Heart left ventricle (tissue), 16 donors: Measurements from ENCODE around the gene METTL24. TPM values are rescaled to one million over a fixed set of nuclear protein-coding genes. Genes with fewer than 3 reads are reported as not detected.
"Not testable (repeated sequence)": the region's sequence is repeated elsewhere in the genome, so short reads cannot be mapped to it uniquely, and the experiment has no call there.

Experiments used
- ATAC-seq, 4 donors: fragments of 200-7000 bp; cut with Tn5 transposase; one replicate each; pipeline ENCODE4 v1.9.1; 2020 to 2022; ENCODE audit warnings: moderate library complexity in 4 of 4, mild to moderate bottlenecking in 3 of 4, moderate number of reproducible peaks in 1 of 4
- DNase-seq, 5 donors: peaks; one replicate each; pipeline ENCODE4 v3.0.0-alpha.2; 2020
- H3K27ac ChIP-seq, 12 donors: fragments of 200-600 bp; sonication (generic) in 4 of 12; one replicate each; pipeline versions ENCODE4 v1.5.0 to v1.8.0; 2016 to 2022; ENCODE audit warnings: mild to moderate bottlenecking in 2 of 12
- H3K27me3 ChIP-seq, 9 donors: fragments of 200-600 bp; sonication (generic) in 2 of 9; one replicate each; pipeline versions ENCODE4 v1.5.1 to v1.8.0; 2016 to 2022; ENCODE audit warnings: mild to moderate bottlenecking in 3 of 9
- H3K36me3 ChIP-seq, 9 donors: fragments of 200-600 bp; sonication (generic) in 2 of 9; one replicate each; pipeline versions ENCODE4 v1.5.0 to v1.8.0; 2018 to 2022; ENCODE audit warnings: mild to moderate bottlenecking in 2 of 9
- H3K4me1 ChIP-seq, 12 donors: fragments of 200-600 bp; sonication (generic) in 4 of 12; one replicate each; pipeline versions ENCODE4 v1.5.0 to v1.8.0; 2016 to 2022; ENCODE audit warnings: mild to moderate bottlenecking in 3 of 12
- H3K4me3 ChIP-seq, 12 donors: fragments of 200-600 bp; sonication (generic) in 4 of 12; one replicate each; pipeline versions ENCODE4 v1.5.0 to v1.8.0; 2017 to 2022; ENCODE audit warnings: mild to moderate bottlenecking in 9 of 12, moderate library complexity in 4 of 12
- H3K9me3 ChIP-seq, 12 donors: fragments of 200-600 bp; sonication (generic) in 4 of 12; one replicate each; pipeline versions ENCODE4 v1.5.0 to v1.8.0; 2016 to 2022; ENCODE audit warnings: mild to moderate bottlenecking in 1 of 12
- POLR2A ChIP-seq, 2 donors: fragments of 450-650 bp; IDR thresholded peaks; one replicate each; pipeline ENCODE4 v1.6.1; 2017; ENCODE audit warnings: antibody characterized with exemption in 2 of 2, mild to moderate bottlenecking in 2 of 2, moderate library complexity in 2 of 2
- WGBS, 4 donors: extraction: QIAGEN DNeasy Blood & Tissue Kit in 2 of 4; methylation state at CpG; one replicate each; pipeline versions ENCODE4 v1.1.5 to v1.1.7; 2013 to 2018; 5-methylcytosine and 5-hydroxymethylcytosine counted together
- intact Hi-C, 10 donors: fragments of 100-400 bp; cut with DNase I; formaldehyde crosslinking; loops; one replicate each; pipeline versions ENCODE4 v1.11.1 to v1.14.2; 2022
- polyA plus RNA-seq, 2 donors: library from polyadenylated mRNA; stranded (reverse); fragments of 200-250 nt; gene quantifications; one replicate each; pipeline ENCODE4 v1.2.3, GENCODE V29; 2013
- total RNA-seq, 9 donors: library from RNA; depleted of rRNA in 2 of 9; stranded (reverse); fragments of >200 nt in 2 of 9; fragmentation: NEBNext Ultra II Directional in 3 of 9; extraction: Animal tissue kit (Norgen Biotek cat#: 25700) in 3 of 9; gene quantifications; one replicate each; pipeline versions ENCODE4 v1.1.0 to v1.2.4, GENCODE V29; 2016 to 2023
- TF ChIP-seq, protein P1 (sequence below), 12 donors: fragments of 200-600 bp; sonication (generic) in 4 of 12; IDR thresholded peaks; one replicate each; pipeline versions ENCODE4 v1.5.0 to v1.8.0; 2018 to 2022; ENCODE audit warnings: antibody characterized with exemption in 12 of 12, mild to moderate bottlenecking in 5 of 12
- donor health status: ischemic (EF 13 %, LVEDD 7.1; RV severe dilation, severe dysfunction).
- donor health status: healthy with polysubstance abuse.
- donor health status: DM: no; HTN: yes; CAD: no.
- donor health status: DM: no; HTN: no; CAD: no.
- donor health status: ischemic (EF 25% LVEDD 6.9; RV normal size, moderate dysfunction).
- donor health status: ischemic (EF 25% LVEDD 5.7; RV mildly dilated, moderate dysfunction).
- donor health status: healthy.
- donor health status: DM: yes; HTN: yes; CAD: no.
- donor health status: ischemic (EF 35%, LVEDD 5.7; RV mildly dilated, moderate dysfunction).
- donor health status: nonischemic (EF 11% LVEDD 7.7; RV severe dilation, severe dysfunction).
- donor health status: DM: yes; HTN: yes; CAD: no.
- donor health status: PGD.
- donor health status: ischemic (EF 29% LVEDD 5.4; RV normal size, mild dysfunction).
- donor health status: nonischemic (EF 23%, LVEDD 6.1; RV moderate dilation, normal function).

METTL24 gene
- total and polyA plus RNA-seq, 11 donors = 0.60 to 2.8 (median 1.8) TPM; not detected in 3

DNA sequence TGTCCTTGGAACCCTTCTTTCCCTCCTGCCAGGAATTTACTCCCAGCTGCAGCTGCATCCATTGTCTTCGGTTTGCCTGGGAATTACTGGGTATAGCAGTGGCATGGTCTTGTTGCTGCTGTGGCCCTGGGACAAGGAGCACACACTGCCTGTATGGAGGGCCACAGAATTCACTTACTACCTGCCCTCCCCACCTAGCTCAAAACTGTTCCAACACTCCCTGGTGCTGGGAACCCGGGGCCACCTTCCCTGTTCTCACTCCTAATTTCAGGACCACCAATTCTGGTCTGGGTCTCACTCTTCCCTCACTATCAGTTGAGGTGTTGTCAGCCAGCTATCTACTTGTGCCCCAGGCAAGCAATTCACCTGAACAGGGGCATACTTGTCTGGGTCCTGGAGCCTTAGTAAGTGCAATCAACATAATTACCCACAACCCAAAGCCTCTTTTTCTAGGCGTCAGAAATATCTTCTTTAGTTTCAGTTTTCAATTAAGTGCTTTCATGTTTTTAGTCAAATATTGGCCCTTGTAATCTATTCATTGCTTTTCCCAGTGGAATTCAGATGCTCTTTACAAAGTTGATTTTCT is 47.2 kb downstream of the METTL24 start:
- ATAC-seq (no peak), DNase-seq (no peak)
- H3K27ac ChIP-seq = no peak overlapping the region
- H3K4me1 ChIP-seq = no peaks in the 10 kb centered on the region
- H3K27me3 ChIP-seq = no peaks in the 10 kb centered on the region
- H3K36me3 ChIP-seq = no peaks in the 10 kb centered on the region
- 62 to 77% (median 63%) methylated on average over 3 of the region's 3 CpGs for WGBS, 4 donors
- H3K9me3 ChIP-seq = peaks cover 0 to 1% (median 0%) of the 10 kb centered on the region in 12 donors
- intact Hi-C loops = no loop called here
- TF ChIP-seq POLR2A (IDR thresholded peaks at IDR 0.05) = no peak
- TF ChIP-seq, protein P1, sequence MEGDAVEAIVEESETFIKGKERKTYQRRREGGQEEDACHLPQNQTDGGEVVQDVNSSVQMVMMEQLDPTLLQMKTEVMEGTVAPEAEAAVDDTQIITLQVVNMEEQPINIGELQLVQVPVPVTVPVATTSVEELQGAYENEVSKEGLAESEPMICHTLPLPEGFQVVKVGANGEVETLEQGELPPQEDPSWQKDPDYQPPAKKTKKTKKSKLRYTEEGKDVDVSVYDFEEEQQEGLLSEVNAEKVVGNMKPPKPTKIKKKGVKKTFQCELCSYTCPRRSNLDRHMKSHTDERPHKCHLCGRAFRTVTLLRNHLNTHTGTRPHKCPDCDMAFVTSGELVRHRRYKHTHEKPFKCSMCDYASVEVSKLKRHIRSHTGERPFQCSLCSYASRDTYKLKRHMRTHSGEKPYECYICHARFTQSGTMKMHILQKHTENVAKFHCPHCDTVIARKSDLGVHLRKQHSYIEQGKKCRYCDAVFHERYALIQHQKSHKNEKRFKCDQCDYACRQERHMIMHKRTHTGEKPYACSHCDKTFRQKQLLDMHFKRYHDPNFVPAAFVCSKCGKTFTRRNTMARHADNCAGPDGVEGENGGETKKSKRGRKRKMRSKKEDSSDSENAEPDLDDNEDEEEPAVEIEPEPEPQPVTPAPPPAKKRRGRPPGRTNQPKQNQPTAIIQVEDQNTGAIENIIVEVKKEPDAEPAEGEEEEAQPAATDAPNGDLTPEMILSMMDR (IDR thresholded peaks at IDR 0.05) = no peak
- no peak overlapping the region for H3K4me3 ChIP-seq

DNA sequence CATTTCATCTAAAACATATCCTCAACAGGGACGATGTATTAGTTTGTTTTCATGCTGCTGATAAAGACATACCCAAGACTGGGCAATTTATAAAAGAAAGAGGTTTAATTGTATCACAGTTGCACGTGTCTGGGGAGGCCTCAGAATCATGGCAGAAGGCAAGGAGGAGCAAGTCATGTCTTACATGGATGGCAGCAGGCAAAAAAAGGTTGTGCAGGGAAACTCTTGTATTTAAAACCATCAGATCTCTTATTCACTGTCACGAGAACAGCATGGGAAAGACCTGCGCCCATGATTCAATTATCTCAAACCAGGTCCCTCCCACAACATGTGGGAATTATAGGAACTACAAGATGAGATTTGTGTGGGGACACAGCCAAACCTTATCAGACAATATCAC is 48.7 kb downstream of the METTL24 start:
- WGBS, 4 donors = 78 to 84% (median 80%) methylated on average over 4 of the region's 4 CpGs
- intact Hi-C loops, H3K4me3 ChIP-seq, H3K4me1 ChIP-seq, H3K27ac ChIP-seq, H3K9me3 ChIP-seq, DNase-seq, H3K27me3 ChIP-seq, ATAC-seq, H3K36me3 ChIP-seq: not testable (repeated sequence)

DNA sequence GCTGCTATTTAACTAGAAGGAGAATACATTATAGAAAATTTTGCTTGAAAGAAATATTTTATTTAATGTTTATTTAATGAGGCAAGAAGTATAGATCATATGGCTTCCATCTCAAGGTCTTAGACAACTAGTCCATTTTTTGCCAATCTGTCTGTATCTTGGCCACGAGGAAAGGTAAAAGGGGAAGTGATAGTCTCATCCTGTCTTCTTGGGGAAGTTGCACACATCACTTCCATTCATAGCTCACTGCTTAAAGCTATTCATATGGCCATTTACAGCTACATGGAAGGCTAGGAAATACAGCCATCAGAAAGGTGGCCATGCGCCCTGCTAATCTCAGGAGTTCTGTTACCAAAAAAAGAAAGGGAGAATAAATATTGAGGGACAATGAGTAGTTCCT is 50.8 kb downstream of the METTL24 start:
- Histone ChIP-seq H3K4me3 (no peak overlapping the region), H3K4me1 (no peaks in the 10 kb centered on the region), H3K36me3 (no peaks in the 10 kb centered on the region), H3K27ac (no peak overlapping the region), H3K27me3 (no peaks in the 10 kb centered on the region), H3K9me3 (peaks cover 0 to 7% (median 0%) of the 10 kb centered on the region in 12 donors)
- intact Hi-C loops = no loop called here
- WGBS, 4 donors = 58 to 70% (median 64%) methylated on average over 2 of the region's 2 CpGs
- TF ChIP-seq, protein P1 (IDR thresholded peaks at IDR 0.05) = no peak
- TF ChIP-seq POLR2A (IDR thresholded peaks at IDR 0.05) = no peak
- no peak for ATAC-seq
- DNase-seq = no peak

DNA sequence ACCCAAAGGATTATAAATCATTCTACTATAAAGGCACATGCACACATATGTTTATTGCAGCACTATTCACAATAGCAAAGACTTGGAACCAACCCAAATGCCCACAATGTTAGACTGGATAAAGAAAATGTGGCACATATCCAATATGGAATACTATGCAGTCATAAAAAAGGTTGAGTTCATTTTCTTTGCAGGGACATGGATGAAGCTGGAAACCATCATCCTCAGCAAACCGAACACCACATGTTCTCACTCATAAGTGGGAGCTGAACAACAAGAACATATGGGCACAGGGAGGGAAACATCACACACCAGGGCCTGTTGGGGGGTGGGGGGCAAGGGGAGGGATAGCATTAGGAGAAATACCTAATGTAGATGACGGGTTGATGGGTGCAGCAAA is 52.3 kb downstream of the METTL24 start:
- whole genome bisulfite sequencing, 4 donors = 83 to 85% (median 83%) methylated on average over 2 of the region's 2 CpGs
- H3K36me3 ChIP-seq, H3K27ac ChIP-seq, H3K4me3 ChIP-seq, DNase-seq, intact Hi-C loops, H3K27me3 ChIP-seq, H3K9me3 ChIP-seq, ATAC-seq, H3K4me1 ChIP-seq: not testable (repeated sequence)

DNA sequence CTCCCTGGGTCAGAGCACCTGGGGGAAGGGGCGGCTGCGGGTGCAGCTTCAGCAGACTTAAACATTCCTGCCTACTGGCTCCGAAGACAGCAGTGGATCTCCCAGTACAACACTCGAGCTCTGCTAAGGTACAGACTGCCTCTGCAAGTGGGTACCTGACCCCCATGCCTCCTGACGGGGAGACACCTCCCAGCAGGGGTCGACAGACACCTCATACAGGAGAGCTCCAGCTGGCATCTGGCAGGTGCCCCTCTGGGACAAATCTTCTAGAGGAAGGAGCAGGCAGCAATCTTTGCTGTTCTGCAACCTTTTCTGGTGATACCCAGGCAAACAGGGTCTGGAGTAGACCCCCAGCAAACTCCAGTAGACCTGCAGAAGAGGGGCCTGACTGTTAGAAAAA is 54.5 kb downstream of the METTL24 start:
- H3K27ac ChIP-seq, H3K9me3 ChIP-seq, H3K4me1 ChIP-seq, H3K27me3 ChIP-seq, H3K4me3 ChIP-seq, ATAC-seq, intact Hi-C loops, DNase-seq, H3K36me3 ChIP-seq: not testable (repeated sequence)
- 64 to 87% (median 81%) methylated on average over 4 to 6 of the region's 6 CpGs for WGBS, 4 donors

DNA sequence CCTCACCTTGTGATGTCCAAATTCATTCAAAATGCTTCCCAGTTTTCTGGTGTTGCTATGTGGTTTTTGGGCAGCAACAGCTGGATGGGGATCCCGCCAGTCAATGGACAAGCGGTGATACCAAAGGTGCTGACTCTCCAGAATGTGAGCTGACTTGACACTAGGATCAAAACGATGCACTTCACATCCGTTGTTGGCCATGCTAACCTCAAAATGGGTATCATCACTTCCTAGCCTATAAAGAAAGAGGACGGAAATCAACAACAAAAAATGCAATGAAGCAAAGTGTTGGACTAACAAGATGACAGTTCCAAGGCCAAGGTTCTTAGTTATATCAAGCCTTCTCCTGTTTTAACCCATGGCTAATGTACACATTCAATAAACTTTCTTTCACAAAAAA is 59.2 kb downstream of the METTL24 start:
- no peak for ATAC-seq
- Histone ChIP-seq H3K4me1 (no peaks in the 10 kb centered on the region), H3K36me3 (no peaks in the 10 kb centered on the region), H3K27ac (no peak overlapping the region), H3K27me3 (no peaks in the 10 kb centered on the region), H3K9me3 (no peaks in the 10 kb centered on the region), H3K4me3 (no peak overlapping the region)
- TF ChIP-seq, protein P1 (IDR thresholded peaks at IDR 0.05) = no peak
- TF ChIP-seq POLR2A (IDR thresholded peaks at IDR 0.05) = no peak
- intact Hi-C loops = no loop called here
- DNase-seq = no peak
- 87 to 89% (median 88%) methylated on average over 5 of the region's 5 CpGs for WGBS, 4 donors
